GM20000 (cell line): ENCODE data around the gene TIMM22.

Experiments used
- DNase-seq: peaks from one replicate; pipeline ENCODE4 v3.0.0; 2012; ENCODE audit warnings: low spot score
- TF ChIP-seq, protein P1 (sequence below): IDR thresholded peaks from 2 replicates; pipeline ENCODE4 v1.5.1; 2012; ENCODE audit warnings: mild to moderate bottlenecking, control low read depth; ENCODE audit errors: extremely low read depth, missing control alignments

The TIMM22 gene

DNA sequence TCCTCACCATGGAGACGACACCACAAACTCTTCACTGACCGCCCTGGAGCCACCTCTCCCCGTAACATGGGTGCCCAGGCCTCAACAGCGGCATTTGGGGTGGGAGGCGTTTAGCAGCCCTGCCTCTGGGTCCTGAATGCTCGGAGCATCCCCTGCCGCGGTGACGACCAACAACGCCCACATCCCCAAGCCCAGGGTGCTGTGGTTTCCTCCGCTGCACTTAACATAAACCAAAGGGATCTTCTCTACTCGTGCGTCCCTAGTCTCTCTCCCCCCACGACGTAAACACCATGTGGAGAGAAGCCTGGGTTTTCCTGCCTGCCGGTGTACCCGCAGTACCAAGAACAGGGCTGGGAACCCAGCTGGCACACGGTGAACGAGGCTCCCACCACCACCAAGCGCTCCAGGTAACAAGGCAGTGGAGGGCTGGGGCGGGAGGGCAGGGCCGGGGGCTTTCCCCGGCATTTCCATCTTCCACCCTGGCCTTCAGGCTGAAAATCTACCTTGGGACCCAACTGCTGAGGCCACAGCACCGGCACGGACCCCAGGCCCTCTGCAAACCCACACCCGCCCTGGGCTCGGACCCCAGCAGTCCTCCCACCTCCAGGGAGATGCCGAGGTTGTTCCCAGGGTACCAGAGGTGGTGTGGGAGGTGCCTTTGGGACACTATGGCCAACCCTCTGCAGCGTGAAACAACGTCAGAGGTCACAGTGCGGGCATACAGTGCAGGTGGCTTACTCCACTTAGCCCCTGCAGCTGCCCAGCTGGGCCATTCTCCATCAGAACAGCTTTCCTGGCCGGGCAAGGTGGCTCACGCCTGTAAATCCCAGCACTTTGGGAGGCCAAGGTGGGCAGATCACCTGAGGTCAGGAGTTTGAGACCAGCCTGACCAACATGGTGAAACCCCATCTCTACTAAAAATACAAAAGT lies 54.3 kb downstream of the TIMM22 start:
- TF ChIP-seq, protein P1, sequence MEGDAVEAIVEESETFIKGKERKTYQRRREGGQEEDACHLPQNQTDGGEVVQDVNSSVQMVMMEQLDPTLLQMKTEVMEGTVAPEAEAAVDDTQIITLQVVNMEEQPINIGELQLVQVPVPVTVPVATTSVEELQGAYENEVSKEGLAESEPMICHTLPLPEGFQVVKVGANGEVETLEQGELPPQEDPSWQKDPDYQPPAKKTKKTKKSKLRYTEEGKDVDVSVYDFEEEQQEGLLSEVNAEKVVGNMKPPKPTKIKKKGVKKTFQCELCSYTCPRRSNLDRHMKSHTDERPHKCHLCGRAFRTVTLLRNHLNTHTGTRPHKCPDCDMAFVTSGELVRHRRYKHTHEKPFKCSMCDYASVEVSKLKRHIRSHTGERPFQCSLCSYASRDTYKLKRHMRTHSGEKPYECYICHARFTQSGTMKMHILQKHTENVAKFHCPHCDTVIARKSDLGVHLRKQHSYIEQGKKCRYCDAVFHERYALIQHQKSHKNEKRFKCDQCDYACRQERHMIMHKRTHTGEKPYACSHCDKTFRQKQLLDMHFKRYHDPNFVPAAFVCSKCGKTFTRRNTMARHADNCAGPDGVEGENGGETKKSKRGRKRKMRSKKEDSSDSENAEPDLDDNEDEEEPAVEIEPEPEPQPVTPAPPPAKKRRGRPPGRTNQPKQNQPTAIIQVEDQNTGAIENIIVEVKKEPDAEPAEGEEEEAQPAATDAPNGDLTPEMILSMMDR = no peak
- no peak for DNase-seq
